ENCODE measurements around the gene SFI1.

GRCh38 chr22:31611061-31611760 is 114.9 kb downstream of the SFI1 start:
- TF ChIP-seq CTCF (IDR thresholded peaks at IDR 0.05) (no peak), POLR2A (IDR thresholded peaks at IDR 0.05; ENCODE audit: low read depth) (no peak), EP300 (IDR thresholded peaks at IDR 0.05) (no peak), POLR2AphosphoS5 (IDR thresholded peaks at IDR 0.05) (no peak)
